Measurements from ENCODE around the gene TFB1M. TPM values are rescaled to one million over a fixed set of nuclear protein-coding genes. Genes with fewer than 3 reads are reported as not detected.
A peak's percentile ranks its signal among the peaks of the same experiment; 100 is the strongest.

The TFB1M gene
- polyA plus RNA-seq, 2 donors: 10.6 to 13.3 TPM

DNA sequence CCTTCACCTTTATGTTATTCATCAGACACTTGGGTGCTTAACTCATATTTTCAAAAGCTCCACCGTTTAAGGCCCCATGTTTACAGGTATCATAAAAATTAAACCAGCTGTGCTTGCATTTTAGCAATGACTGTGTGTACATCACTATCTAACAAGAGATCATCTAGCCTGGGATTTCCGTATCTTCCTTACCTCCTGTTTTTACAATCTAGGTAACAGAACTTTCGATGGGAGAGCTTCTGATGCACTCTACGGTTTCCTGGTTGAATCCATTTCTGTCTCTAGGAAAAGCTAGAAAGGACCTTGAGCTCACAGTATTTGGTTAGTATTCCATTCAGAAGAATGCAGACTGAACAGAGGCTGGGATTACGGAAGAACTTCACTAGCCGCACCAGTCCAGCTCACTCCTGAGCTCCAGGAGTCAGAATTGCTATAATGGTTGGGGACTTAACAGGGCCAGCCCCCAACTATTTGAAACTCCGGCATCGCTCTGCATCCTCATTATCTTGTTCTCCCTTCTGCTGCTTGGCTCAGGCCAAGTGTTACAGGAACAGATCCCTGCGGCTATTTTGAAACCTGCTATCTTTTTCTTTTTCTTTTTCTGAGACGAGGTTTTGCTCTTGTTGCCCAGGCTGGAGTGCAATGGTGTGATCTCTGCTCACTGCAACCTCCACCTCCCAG, 63.4 kb downstream of the TFB1M start:
- WGBS, 2 donors: 92 to 95% methylated on average over 10 of the region's 10 CpGs
- H3K27me3 ChIP-seq (ENCODE audit: control insufficient read depth in 1 of 2, insufficient read depth in 2 of 2, low read length in 2 of 2): no peaks in the 10 kb centered on the region

DNA sequence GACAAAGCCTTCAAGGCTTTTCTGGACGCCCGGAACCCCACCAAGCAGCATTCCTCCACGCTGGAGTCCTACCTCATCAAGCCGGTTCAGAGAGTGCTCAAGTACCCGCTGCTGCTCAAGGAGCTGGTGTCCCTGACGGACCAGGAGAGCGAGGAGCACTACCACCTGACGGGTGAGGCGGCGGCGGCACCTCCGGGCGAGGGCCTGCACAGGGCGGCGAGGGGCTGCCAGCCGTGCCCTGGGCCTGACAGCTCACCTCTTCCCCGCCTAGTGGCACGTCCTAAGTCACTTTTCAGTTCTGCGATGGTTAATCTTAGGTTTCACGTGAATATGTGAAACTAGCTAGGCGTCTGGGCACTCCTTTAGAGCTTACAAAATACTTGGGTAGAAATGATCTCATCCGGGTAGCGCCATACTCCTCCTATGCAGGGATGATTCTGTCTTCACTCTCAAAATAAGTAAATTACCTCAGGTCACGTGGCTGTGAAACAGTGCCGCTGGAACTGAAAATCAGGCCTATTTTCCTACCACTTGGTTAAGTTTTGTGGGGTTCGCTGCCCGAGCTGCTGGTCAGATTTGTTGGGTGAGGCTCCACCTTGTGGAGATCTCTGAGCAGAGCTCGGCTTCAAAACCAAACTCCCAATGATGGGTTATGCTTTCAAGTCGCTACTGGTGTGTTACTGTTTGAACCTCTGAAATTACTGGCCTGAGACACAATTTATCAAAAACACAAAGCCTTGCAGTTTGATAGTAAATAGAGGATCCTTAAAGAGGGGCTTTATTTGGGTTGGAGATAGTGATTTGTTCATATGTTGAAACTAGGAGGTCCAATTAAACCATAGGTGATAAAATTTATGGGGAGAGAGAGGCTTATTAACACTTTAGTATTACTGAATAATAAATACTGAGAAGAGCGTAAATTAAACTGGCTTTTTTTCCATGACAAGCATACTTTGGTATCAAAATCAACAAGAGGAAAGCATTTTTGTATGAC, 66.0 kb downstream of the TFB1M start:
- peak overlapping the region; percentile 47 to 81 for H3K27ac ChIP-seq (ENCODE audit: low read depth in 2 of 2, low read length in 1 of 2)
- H3K27me3 ChIP-seq (ENCODE audit: control insufficient read depth in 1 of 2, insufficient read depth in 2 of 2, low read length in 2 of 2): no peaks in the 10 kb centered on the region
- 67 to 69% methylated on average over 30 of the region's 30 CpGs for WGBS, 2 donors
- peak overlapping the region in 1 of 2 donors; percentile 27 for H3K4me3 ChIP-seq (ENCODE audit: low read depth in 1 of 2, low read length in 2 of 2)
- no peaks in the 10 kb centered on the region for H3K36me3 ChIP-seq (ENCODE audit: control insufficient read depth in 2 of 2, insufficient read depth in 2 of 2, low read length in 1 of 2)
- H3K9me3 ChIP-seq (ENCODE audit: control insufficient read depth in 2 of 2, insufficient read depth in 1 of 2, low read depth in 1 of 2, low read length in 1 of 2): no peaks in the 10 kb centered on the region
- no peaks in the 10 kb centered on the region for H3K4me1 ChIP-seq (ENCODE audit: control insufficient read depth in 2 of 2, insufficient read depth in 2 of 2, low read length in 1 of 2)

More for the DNA sequence above, 63.4 kb downstream of the TFB1M start:
- no peak overlapping the region for H3K4me3 ChIP-seq (ENCODE audit: low read depth in 1 of 2, low read length in 2 of 2)
- H3K9me3 ChIP-seq (ENCODE audit: control insufficient read depth in 2 of 2, insufficient read depth in 1 of 2, low read depth in 1 of 2, low read length in 1 of 2): no peaks in the 10 kb centered on the region
- H3K27ac ChIP-seq (ENCODE audit: low read depth in 2 of 2, low read length in 1 of 2): no peak overlapping the region
- H3K4me1 ChIP-seq (ENCODE audit: control insufficient read depth in 2 of 2, insufficient read depth in 2 of 2, low read length in 1 of 2): no peaks in the 10 kb centered on the region
- no peaks in the 10 kb centered on the region for H3K36me3 ChIP-seq (ENCODE audit: control insufficient read depth in 2 of 2, insufficient read depth in 2 of 2, low read length in 1 of 2)

DNA sequence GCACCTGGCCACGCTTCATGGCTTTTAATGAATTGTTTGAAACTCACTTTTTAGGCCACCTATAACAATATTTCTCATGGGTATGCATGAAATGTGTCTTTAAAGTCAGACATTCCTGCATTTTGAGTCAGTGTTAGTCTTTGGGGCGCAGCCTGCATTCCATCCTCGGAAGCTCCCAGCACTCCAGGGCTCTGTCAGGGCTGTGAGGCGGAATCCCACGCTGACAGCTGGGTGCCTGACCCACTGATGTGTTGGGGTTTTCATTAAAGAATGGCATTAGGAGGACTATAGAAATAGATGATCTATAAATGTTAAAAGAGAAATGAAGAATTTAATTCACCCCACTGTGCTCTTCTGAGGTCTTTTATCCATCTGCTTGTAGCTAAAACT, 66.7 kb downstream of the TFB1M start:
- no peaks in the 10 kb centered on the region for H3K9me3 ChIP-seq (ENCODE audit: control insufficient read depth in 2 of 2, insufficient read depth in 1 of 2, low read depth in 1 of 2, low read length in 1 of 2)
- 66 to 77% methylated on average over 5 of the region's 5 CpGs for WGBS, 2 donors
- no peaks in the 10 kb centered on the region for H3K36me3 ChIP-seq (ENCODE audit: control insufficient read depth in 2 of 2, insufficient read depth in 2 of 2, low read length in 1 of 2)
- no peaks in the 10 kb centered on the region for H3K4me1 ChIP-seq (ENCODE audit: control insufficient read depth in 2 of 2, insufficient read depth in 2 of 2, low read length in 1 of 2)
- H3K27me3 ChIP-seq (ENCODE audit: control insufficient read depth in 1 of 2, insufficient read depth in 2 of 2, low read length in 2 of 2): no peaks in the 10 kb centered on the region
- H3K27ac ChIP-seq (ENCODE audit: low read depth in 2 of 2, low read length in 1 of 2): peak overlapping the region; percentile 42 to 47
- no peak overlapping the region for H3K4me3 ChIP-seq (ENCODE audit: low read depth in 1 of 2, low read length in 2 of 2)

DNA sequence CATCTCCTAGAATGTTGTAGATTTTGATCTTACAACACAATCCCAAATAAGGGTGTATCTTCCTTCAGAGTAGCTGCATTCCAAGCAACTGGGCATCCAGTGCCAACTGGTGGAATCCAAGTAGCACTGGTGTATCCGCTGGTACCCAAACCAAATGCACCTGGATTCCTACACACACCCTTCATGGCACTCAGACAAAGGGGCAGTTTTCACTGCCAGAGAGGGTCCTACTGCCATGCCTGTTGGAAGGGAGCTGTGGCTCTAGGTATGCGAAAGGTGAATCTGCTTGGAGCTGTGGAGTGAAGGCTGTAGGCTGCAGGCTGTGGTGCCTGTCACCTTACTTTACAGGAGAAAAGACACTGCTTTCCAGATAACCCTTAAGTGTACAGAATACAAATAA, 67.5 kb downstream of the TFB1M start:
- 94 to 95% methylated on average over 2 of the region's 2 CpGs for whole genome bisulfite sequencing, 2 donors
- Histone ChIP-seq H3K9me3 (ENCODE audit: control insufficient read depth in 2 of 2, insufficient read depth in 1 of 2, low read depth in 1 of 2, low read length in 1 of 2) (no peaks in the 10 kb centered on the region), H3K27ac (ENCODE audit: low read depth in 2 of 2, low read length in 1 of 2) (no peak overlapping the region)

DNA sequence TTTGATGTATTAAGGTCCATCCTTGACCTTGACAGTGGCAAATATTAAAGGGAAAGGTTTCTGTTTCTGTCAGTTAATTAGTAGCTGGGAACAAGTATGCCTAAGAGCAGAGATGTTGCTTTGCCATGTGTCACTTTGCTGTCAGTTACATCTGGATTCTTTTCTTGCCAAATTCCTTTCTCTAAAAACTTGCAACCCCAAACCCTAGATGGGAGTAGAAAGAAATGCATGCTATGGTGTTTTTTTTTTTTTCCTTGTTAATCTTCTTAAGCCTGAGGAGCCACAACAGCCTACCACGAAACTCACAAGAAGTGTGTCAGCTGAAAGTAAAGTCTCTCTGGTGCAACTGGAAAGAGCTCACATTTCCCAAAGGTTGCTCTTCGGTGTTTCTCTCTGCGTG, 68.5 kb downstream of the TFB1M start:
- Histone ChIP-seq H3K36me3 (ENCODE audit: control insufficient read depth in 2 of 2, insufficient read depth in 2 of 2, low read length in 1 of 2) (no peaks in the 10 kb centered on the region), H3K9me3 (ENCODE audit: control insufficient read depth in 2 of 2, insufficient read depth in 1 of 2, low read depth in 1 of 2, low read length in 1 of 2) (no peaks in the 10 kb centered on the region), H3K4me1 (ENCODE audit: control insufficient read depth in 2 of 2, insufficient read depth in 2 of 2, low read length in 1 of 2) (no peaks in the 10 kb centered on the region), H3K4me3 (ENCODE audit: low read depth in 1 of 2, low read length in 2 of 2) (no peak overlapping the region), H3K27ac (ENCODE audit: low read depth in 2 of 2, low read length in 1 of 2) (no peak overlapping the region), H3K27me3 (ENCODE audit: control insufficient read depth in 1 of 2, insufficient read depth in 2 of 2, low read length in 2 of 2) (no peaks in the 10 kb centered on the region)
- WGBS, 2 donors: 82 to 87% methylated on average over 3 of the region's 3 CpGs

More for the DNA sequence above, 67.5 kb downstream of the TFB1M start:
- Histone ChIP-seq H3K36me3 (ENCODE audit: control insufficient read depth in 2 of 2, insufficient read depth in 2 of 2, low read length in 1 of 2) (no peaks in the 10 kb centered on the region), H3K4me3 (ENCODE audit: low read depth in 1 of 2, low read length in 2 of 2) (no peak overlapping the region), H3K27me3 (ENCODE audit: control insufficient read depth in 1 of 2, insufficient read depth in 2 of 2, low read length in 2 of 2) (no peaks in the 10 kb centered on the region), H3K4me1 (ENCODE audit: control insufficient read depth in 2 of 2, insufficient read depth in 2 of 2, low read length in 1 of 2) (no peaks in the 10 kb centered on the region)

DNA sequence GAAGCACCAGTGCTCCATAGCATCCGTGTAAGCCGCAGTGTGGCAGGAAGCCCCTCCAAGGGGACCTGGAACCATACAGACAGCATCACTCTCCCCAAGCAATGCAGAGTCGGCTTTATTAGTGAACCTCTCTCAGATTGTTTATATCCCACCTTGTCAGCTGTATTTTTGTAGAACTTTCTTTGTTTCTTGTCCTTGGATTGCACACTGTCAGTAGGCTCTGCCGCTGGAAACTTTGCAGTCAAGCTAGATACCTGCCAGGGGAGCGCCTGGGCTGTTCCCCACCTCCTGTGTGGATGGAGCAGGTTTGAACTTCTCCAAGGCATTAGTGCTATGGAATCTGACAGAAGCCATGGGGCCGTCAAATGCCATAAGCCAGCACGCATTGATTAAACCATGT, 69.1 kb downstream of the TFB1M start:
- WGBS, 2 donors: 89 to 90% methylated on average over 7 of the region's 7 CpGs
- H3K27ac ChIP-seq (ENCODE audit: low read depth in 2 of 2, low read length in 1 of 2): no peak overlapping the region

DNA sequence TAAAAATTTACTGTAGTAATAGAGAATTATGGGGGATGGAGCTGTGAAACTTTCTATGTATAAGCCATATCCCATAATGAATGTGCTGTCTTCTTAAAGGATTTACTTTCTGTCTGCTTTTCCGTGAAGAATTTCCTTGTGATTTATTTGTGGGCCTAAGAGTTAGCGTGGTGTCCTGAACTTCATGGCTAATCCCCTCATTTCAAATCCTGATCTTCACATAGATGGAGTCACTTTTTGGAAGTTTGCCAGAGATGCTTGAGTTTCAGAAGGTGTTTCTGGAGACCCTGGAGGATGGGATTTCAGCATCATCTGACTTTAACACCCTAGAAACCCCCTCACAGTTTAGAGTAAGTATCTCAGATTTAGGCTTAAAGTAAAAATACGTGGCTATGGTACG, 69.8 kb downstream of the TFB1M start:
- H3K9me3 ChIP-seq (ENCODE audit: control insufficient read depth in 2 of 2, insufficient read depth in 1 of 2, low read depth in 1 of 2, low read length in 1 of 2): no peaks in the 10 kb centered on the region
- WGBS, 2 donors: 73 to 86% methylated on average over 4 of the region's 4 CpGs
- H3K36me3 ChIP-seq (ENCODE audit: control insufficient read depth in 2 of 2, insufficient read depth in 2 of 2, low read length in 1 of 2): no peaks in the 10 kb centered on the region
- H3K4me1 ChIP-seq (ENCODE audit: control insufficient read depth in 2 of 2, insufficient read depth in 2 of 2, low read length in 1 of 2): peaks cover 0 to 3% of the 10 kb centered on the region in 2 donors
- no peaks in the 10 kb centered on the region for H3K27me3 ChIP-seq (ENCODE audit: control insufficient read depth in 1 of 2, insufficient read depth in 2 of 2, low read length in 2 of 2)
- H3K27ac ChIP-seq (ENCODE audit: low read depth in 2 of 2, low read length in 1 of 2): no peak overlapping the region
- H3K4me3 ChIP-seq (ENCODE audit: low read depth in 1 of 2, low read length in 2 of 2): no peak overlapping the region

More for the DNA sequence above, 69.1 kb downstream of the TFB1M start:
- Histone ChIP-seq H3K4me1 (ENCODE audit: control insufficient read depth in 2 of 2, insufficient read depth in 2 of 2, low read length in 1 of 2) (no peaks in the 10 kb centered on the region), H3K36me3 (ENCODE audit: control insufficient read depth in 2 of 2, insufficient read depth in 2 of 2, low read length in 1 of 2) (no peaks in the 10 kb centered on the region), H3K4me3 (ENCODE audit: low read depth in 1 of 2, low read length in 2 of 2) (no peak overlapping the region), H3K27me3 (ENCODE audit: control insufficient read depth in 1 of 2, insufficient read depth in 2 of 2, low read length in 2 of 2) (no peaks in the 10 kb centered on the region), H3K9me3 (ENCODE audit: control insufficient read depth in 2 of 2, insufficient read depth in 1 of 2, low read depth in 1 of 2, low read length in 1 of 2) (no peaks in the 10 kb centered on the region)

DNA sequence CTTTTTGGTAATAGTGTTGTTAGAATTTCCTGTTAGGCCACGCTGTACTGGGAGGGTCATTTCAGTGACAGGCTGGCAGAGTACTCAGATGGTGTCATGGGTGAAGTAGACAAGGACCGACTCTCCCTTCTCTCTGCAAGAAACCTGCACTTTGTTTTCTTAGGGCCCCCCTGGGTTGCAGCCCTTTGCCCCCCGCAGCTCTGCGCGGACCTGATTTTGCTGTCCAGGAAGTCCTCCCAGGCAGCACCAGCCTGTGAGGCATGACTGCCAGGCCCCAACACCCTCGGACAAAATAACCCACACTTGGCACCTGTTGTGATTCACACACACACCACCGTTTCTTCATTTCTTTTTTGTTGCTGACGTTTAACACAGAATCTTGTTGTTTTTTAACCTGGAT, 72.3 kb downstream of the TFB1M start:
- 75 to 82% methylated on average over 8 of the region's 8 CpGs for WGBS, 2 donors
- H3K27ac ChIP-seq (ENCODE audit: low read depth in 2 of 2, low read length in 1 of 2): no peak overlapping the region
- no peaks in the 10 kb centered on the region for H3K36me3 ChIP-seq (ENCODE audit: control insufficient read depth in 2 of 2, insufficient read depth in 2 of 2, low read length in 1 of 2)
- peaks cover 0 to 3% of the 10 kb centered on the region in 2 donors for H3K4me1 ChIP-seq (ENCODE audit: control insufficient read depth in 2 of 2, insufficient read depth in 2 of 2, low read length in 1 of 2)
- H3K27me3 ChIP-seq (ENCODE audit: control insufficient read depth in 1 of 2, insufficient read depth in 2 of 2, low read length in 2 of 2): no peaks in the 10 kb centered on the region
- H3K4me3 ChIP-seq (ENCODE audit: low read depth in 1 of 2, low read length in 2 of 2): no peak overlapping the region
- peaks cover 2 to 3% of the 10 kb centered on the region in 2 donors for H3K9me3 ChIP-seq (ENCODE audit: control insufficient read depth in 2 of 2, insufficient read depth in 1 of 2, low read depth in 1 of 2, low read length in 1 of 2)

DNA sequence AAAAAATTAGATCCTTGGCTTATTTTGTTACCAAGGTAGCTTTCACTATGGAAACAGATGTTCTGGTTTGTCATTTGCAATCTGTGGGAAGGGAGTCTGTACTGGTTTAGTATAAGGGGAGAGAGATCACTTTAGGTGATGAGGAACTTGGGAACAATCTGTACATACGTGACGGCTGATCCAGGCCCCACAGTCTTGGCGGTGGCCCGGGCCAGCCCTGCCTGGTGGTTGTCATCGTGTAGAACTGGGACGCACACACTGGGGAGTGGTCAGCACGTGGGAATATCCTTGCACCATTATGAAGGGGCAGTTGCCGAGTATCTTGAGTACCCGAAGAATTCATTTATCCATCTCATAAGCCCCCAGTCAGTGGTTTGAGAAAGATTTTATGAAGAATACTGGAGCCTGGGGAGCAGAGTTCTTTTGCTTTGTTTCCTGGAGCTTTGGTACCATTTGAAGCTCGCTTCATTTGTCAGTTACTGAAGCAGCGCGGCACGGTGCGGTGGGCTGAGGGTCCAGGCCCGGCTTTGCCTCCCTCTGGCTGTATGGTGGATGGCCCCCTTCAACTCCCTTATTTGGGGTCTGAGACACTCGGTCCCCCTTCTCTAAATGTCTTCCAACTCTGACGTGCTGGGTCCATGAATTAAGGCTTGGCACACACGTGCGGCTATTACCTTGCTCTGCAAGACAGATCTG, 73.2 kb downstream of the TFB1M start:
- H3K4me1 ChIP-seq (ENCODE audit: control insufficient read depth in 2 of 2, insufficient read depth in 2 of 2, low read length in 1 of 2): peaks cover 0 to 3% of the 10 kb centered on the region in 2 donors
- no peaks in the 10 kb centered on the region for H3K36me3 ChIP-seq (ENCODE audit: control insufficient read depth in 2 of 2, insufficient read depth in 2 of 2, low read length in 1 of 2)
- H3K27me3 ChIP-seq (ENCODE audit: control insufficient read depth in 1 of 2, insufficient read depth in 2 of 2, low read length in 2 of 2): no peaks in the 10 kb centered on the region
- 92 to 93% methylated on average over 19 of the region's 19 CpGs for WGBS, 2 donors
- H3K4me3 ChIP-seq (ENCODE audit: low read depth in 1 of 2, low read length in 2 of 2): no peak overlapping the region
- H3K9me3 ChIP-seq (ENCODE audit: control insufficient read depth in 2 of 2, insufficient read depth in 1 of 2, low read depth in 1 of 2, low read length in 1 of 2): peaks cover 2 to 3% of the 10 kb centered on the region in 2 donors
- no peak overlapping the region for H3K27ac ChIP-seq (ENCODE audit: low read depth in 2 of 2, low read length in 1 of 2)

Data from esophagus (tissue), 2 donors.